ACHN (cell line): ENCODE results near the gene NF1.
"Not testable (repeated sequence)": the region's sequence is repeated elsewhere in the genome, so short reads cannot be mapped to it uniquely, and the experiment has no call there.

Experiments
- DNase-seq: peaks from one replicate; pipeline ENCODE4 v3.0.0-alpha.2; 2015
- in situ Hi-C: cut with HindIII; loops from 2 replicates; pipeline ENCODE4 v1.10.0; 2017; ENCODE audit warnings: low sequenced_read_pairs, low pct_ligation_motif_present, low pct_unique_long_range_greater_than_20kb

NF1 gene

GRCh38 chr17:31074772-31075555, 19.8 kb upstream of the NF1 start:
- in situ Hi-C loops: no loop called here
- peak; percentile 74 for DNase-seq

GRCh38 chr17:31078290-31078689, 16.5 kb upstream of the NF1 start:
- in situ Hi-C loops: no loop called here
- no peak for DNase-seq

GRCh38 chr17:31079731-31080130, 15.0 kb upstream of the NF1 start:
- in situ Hi-C loops: no loop called here

GRCh38 chr17:31085563-31085962, 9.2 kb upstream of the NF1 start:
- in situ Hi-C loops: no loop called here
- no peak for DNase-seq

More at GRCh38 chr17:31079731-31080130, 15.0 kb upstream of the NF1 start:
- no peak for DNase-seq

GRCh38 chr17:31089471-31089870, 5.3 kb upstream of the NF1 start:
- in situ Hi-C loops: no loop called here
- DNase-seq: no peak

GRCh38 chr17:31090650-31091049, 4.1 kb upstream of the NF1 start:
- in situ Hi-C loops, DNase-seq: not testable (repeated sequence)

GRCh38 chr17:31092475-31093064, 2.2 kb upstream of the NF1 start:
- in situ Hi-C loops: no loop called here

GRCh38 chr17:31093866-31094599, 744 bp upstream of the NF1 start:
- DNase-seq: no peak
- in situ Hi-C loops: no loop called here

More at GRCh38 chr17:31092475-31093064, 2.2 kb upstream of the NF1 start:
- no peak for DNase-seq

- in situ Hi-C loops: no loop called here
- peak; percentile 75 for DNase-seq
Measured at GRCh38 chr17:31095236-31096105, 694 bp downstream of the NF1 start.

- in situ Hi-C loops: no loop called here
Measured at GRCh38 chr17:31096106-31096436, 1.3 kb downstream of the NF1 start.

GRCh38 chr17:31099016-31099415, 4.2 kb downstream of the NF1 start:
- in situ Hi-C loops: no loop called here
- no peak for DNase-seq

More at GRCh38 chr17:31096106-31096436, 1.3 kb downstream of the NF1 start:
- no peak for DNase-seq

GRCh38 chr17:31100840-31101459, 6.2 kb downstream of the NF1 start:
- in situ Hi-C loops: no loop called here
- no peak for DNase-seq

- in situ Hi-C loops: no loop called here
- no peak for DNase-seq
Measured at GRCh38 chr17:31101943-31102342, 7.2 kb downstream of the NF1 start.

GRCh38 chr17:31105991-31106390, 11.2 kb downstream of the NF1 start:
- in situ Hi-C loops: no loop called here
- DNase-seq: no peak

GRCh38 chr17:31111183-31111582, 16.4 kb downstream of the NF1 start:
- DNase-seq: no peak
- in situ Hi-C loops: no loop called here

GRCh38 chr17:31112001-31112661, 17.4 kb downstream of the NF1 start:
- DNase-seq: peak; percentile 35
- in situ Hi-C loops: no loop called here

- in situ Hi-C loops: not testable (repeated sequence)
- peak; percentile 96 for DNase-seq
Measured at GRCh38 chr17:31113368-31113767, 18.6 kb downstream of the NF1 start.

GRCh38 chr17:31113939-31114338, 19.2 kb downstream of the NF1 start:
- in situ Hi-C loops: no loop called here
- DNase-seq: no peak
